CD14-positive monocyte (primary cell): ENCODE results near the gene UBE2L5. TPM values are rescaled to one million over a fixed set of nuclear protein-coding genes. Genes with fewer than 3 reads are reported as not detected.

Source experiments
- DNase-seq, 3 donors: peaks; one replicate each; pipeline ENCODE4 v3.0.0-alpha.2; 2011 to 2022
- H2AFZ ChIP-seq: 2 replicates; pipeline ENCODE4 v1.6.0; 2012; ENCODE audit warnings: mild to moderate bottlenecking, low read depth, low read length, inconsistent platforms; ENCODE audit not compliant: insufficient read depth, poor library complexity, severe bottlenecking
- H3K27ac ChIP-seq, 2 donors: 1 replicate in 1 of 2; 2 replicates in 1 of 2; pipeline ENCODE4 v1.5.1; 2012 to 2013; ENCODE audit warnings: low read length in 2 of 2, control low read depth in 1 of 2, inconsistent platforms in 1 of 2, low read depth in 1 of 2, mild to moderate bottlenecking in 1 of 2
- H3K27me3 ChIP-seq, 2 donors: one replicate each; pipeline versions ENCODE4 v1.6.0 to v1.6.1; 2011 to 2013; ENCODE audit warnings: low read length in 2 of 2; ENCODE audit not compliant: control insufficient read depth in 2 of 2, insufficient read depth in 2 of 2
- H3K36me3 ChIP-seq, 2 donors: replicated peaks in 1 of 2; 1 replicate in 1 of 2; 2 replicates in 1 of 2; pipeline versions ENCODE4 v1.5.1 to v1.6.1; 2012 to 2013; ENCODE audit warnings: low read length in 2 of 2, control low read depth in 1 of 2, inconsistent platforms in 1 of 2, mild to moderate bottlenecking in 1 of 2; ENCODE audit not compliant: insufficient read depth in 2 of 2, control insufficient read depth in 1 of 2
- H3K4me1 ChIP-seq, 2 donors: 1 replicate in 1 of 2; 2 replicates in 1 of 2; pipeline versions ENCODE4 v1.5.1 to v1.6.1; 2012 to 2013; ENCODE audit warnings: low read length in 2 of 2, control low read depth in 1 of 2, inconsistent platforms in 1 of 2, mild to moderate bottlenecking in 1 of 2, moderate library complexity in 1 of 2; ENCODE audit not compliant: insufficient read depth in 2 of 2, control insufficient read depth in 1 of 2
- H3K4me2 ChIP-seq: replicated peaks from 2 replicates; pipeline ENCODE3; 2012; ENCODE audit warnings: low read length, moderate library complexity, mild to moderate bottlenecking; ENCODE audit not compliant: poor library complexity, severe bottlenecking; ENCODE audit errors: extremely low read depth
- H3K4me3 ChIP-seq, 3 experiments: fragments of 200-600 bp in 1 of 3; sonication (generic) in 1 of 3; replicated peaks in 1 of 3; 1 replicate in 2 of 3; 2 replicates in 1 of 3; pipeline ENCODE4 v1.5.1; 2011 to 2013; ENCODE audit warnings: low read length in 3 of 3, mild to moderate bottlenecking in 3 of 3, control low read depth in 2 of 3, low read depth in 2 of 3, inconsistent platforms in 1 of 3, moderate library complexity in 1 of 3
- H3K79me2 ChIP-seq: 2 replicates; pipeline ENCODE4 v1.6.0; 2012; ENCODE audit warnings: mild to moderate bottlenecking, control low read depth, inconsistent platforms, low read length, moderate library complexity; ENCODE audit not compliant: insufficient read depth
- H3K9ac ChIP-seq: 2 replicates; pipeline ENCODE4 v1.6.0; 2017; ENCODE audit warnings: low read length, mild to moderate bottlenecking; ENCODE audit not compliant: insufficient read depth, poor library complexity, severe bottlenecking
- H3K9me3 ChIP-seq, 2 donors: replicated peaks in 1 of 2; 1 replicate in 1 of 2; 2 replicates in 1 of 2; pipeline versions ENCODE4 v1.5.1 to v1.6.1; 2012 to 2013; ENCODE audit warnings: low read length in 2 of 2, control low read depth in 1 of 2; ENCODE audit not compliant: control insufficient read depth in 1 of 2, insufficient read depth in 1 of 2
- H4K20me1 ChIP-seq: 2 replicates; pipeline ENCODE4 v1.6.0; 2012; ENCODE audit warnings: mild to moderate bottlenecking, low read length, control low read depth, moderate library complexity; ENCODE audit not compliant: insufficient read depth
- H3K27ac Mint-ChIP-seq, 7 donors: one replicate each; pipeline ENCODE4 v1.8.0; 2020; ENCODE audit warnings: mild to moderate bottlenecking in 7 of 7, mixed read lengths in 7 of 7, moderate library complexity in 6 of 7, inconsistent platforms in 2 of 7
- H3K27me3 Mint-ChIP-seq, 3 donors: one replicate each; pipeline ENCODE4 v1.8.0; 2021 to 2022; ENCODE audit warnings: low read depth in 3 of 3, mild to moderate bottlenecking in 3 of 3, mixed read lengths in 3 of 3, moderate library complexity in 3 of 3, inconsistent platforms in 1 of 3
- H3K36me3 Mint-ChIP-seq, 2 donors: one replicate each; pipeline ENCODE4 v1.8.0; 2020; ENCODE audit warnings: mixed read lengths in 2 of 2, inconsistent platforms in 1 of 2, mild to moderate bottlenecking in 1 of 2
- H3K4me1 Mint-ChIP-seq: one replicate; pipeline ENCODE4 v1.8.0; 2020; ENCODE audit warnings: mild to moderate bottlenecking, mixed read lengths
- H3K4me3 Mint-ChIP-seq, 2 donors: one replicate each; pipeline ENCODE4 v1.8.0; 2020; ENCODE audit warnings: mild to moderate bottlenecking in 2 of 2, mixed read lengths in 2 of 2, moderate library complexity in 1 of 2
- H3K9me3 Mint-ChIP-seq, 7 donors: one replicate each; pipeline ENCODE4 v1.8.0; 2020 to 2022; ENCODE audit warnings: mixed read lengths in 7 of 7, mild to moderate bottlenecking in 6 of 7, moderate library complexity in 6 of 7, inconsistent platforms in 2 of 7
- WGBS: methylation state at CpG from one replicate; pipeline ENCODE4 v1.1.5; 2013; ENCODE audit warnings: missing lambda C conversion rate; ENCODE audit not compliant: insufficient coverage; 5-methylcytosine and 5-hydroxymethylcytosine counted together
- intact Hi-C, 2 donors: fragments of 100-400 bp; cut with micrococcal nuclease; formaldehyde crosslinking; loops; one replicate each; pipeline versions ENCODE4 v1.15.0 to v1.15.1; 2023
- polyA plus RNA-seq, 3 donors: library from polyadenylated mRNA; depleted of rRNA in 1 of 3; unstranded in 2 of 3; stranded (reverse) in 1 of 3; fragments of 300-500 nt in 2 of 3; fragments of >200 nt in 1 of 3; fragmentation: Illumina TruSeq in 2 of 3; gene quantifications; 1 replicate in 2 of 3; 2 replicates in 1 of 3; pipeline ENCODE4 v1.2.3, GENCODE V29; 2012 to 2021
- TF ChIP-seq, protein P1 (sequence below): fragments of 200-600 bp; IDR thresholded peaks from one replicate; pipeline ENCODE4 v1.8.0; 2022; ENCODE audit warnings: antibody characterized with exemption, mild to moderate bottlenecking

The UBE2L5 gene
- polyA plus RNA-seq, 3 donors, result not detected

DNA sequence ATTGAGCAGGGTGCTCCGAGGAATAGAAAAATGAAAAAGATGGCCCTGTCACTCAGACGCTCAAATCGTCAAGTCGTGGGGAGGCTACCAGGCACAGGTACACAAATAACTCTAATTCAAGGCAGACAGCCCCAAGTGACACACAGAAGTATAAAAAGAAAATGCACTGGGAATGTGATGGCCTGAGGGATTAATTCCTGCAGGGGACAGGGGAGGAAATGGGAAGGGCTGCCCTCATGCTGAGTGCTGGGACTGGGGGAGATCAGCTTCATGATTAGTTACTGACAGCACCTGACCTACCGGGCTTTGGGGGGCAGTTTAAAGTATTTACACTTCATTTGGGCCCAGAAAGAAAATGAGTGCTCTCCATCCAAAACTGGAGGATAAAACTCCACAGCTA, 20.9 kb upstream of the UBE2L5 start:
- Histone ChIP-seq H3K36me3 (no peaks in the 10 kb centered on the region), H3K9ac (no peak overlapping the region), H3K4me3 (no peak overlapping the region), H3K9me3 (no peaks in the 10 kb centered on the region), H3K79me2 (no peaks in the 10 kb centered on the region), H4K20me1 (no peaks in the 10 kb centered on the region), H3K27ac (no peak overlapping the region), H3K27me3 (no peaks in the 10 kb centered on the region), H3K4me1 (no peaks in the 10 kb centered on the region), H3K4me2 (no peak overlapping the region), H2AFZ (no peak overlapping the region)
- no CpG with 5 or more reads among the region's 5 CpGs for WGBS
- intact Hi-C loops, result loop anchor here (5.0 to 10.0 kb wide), 2 partner anchors 66 to 97 kb away; partner anchors contain the start of genes HMGB1 (in 1 of the 2) and KATNAL1 (in 1 of the 2)
- no peak overlapping the region for H3K4me3 Mint-ChIP-seq
- DNase-seq, result no peak
- no peaks in the 10 kb centered on the region for H3K4me1 Mint-ChIP-seq
- no peak overlapping the region for H3K27ac Mint-ChIP-seq
- no peaks in the 10 kb centered on the region for H3K36me3 Mint-ChIP-seq
- peaks cover 0 to 2% (median 0%) of the 10 kb centered on the region in 7 donors for H3K9me3 Mint-ChIP-seq
- TF ChIP-seq, protein P1, sequence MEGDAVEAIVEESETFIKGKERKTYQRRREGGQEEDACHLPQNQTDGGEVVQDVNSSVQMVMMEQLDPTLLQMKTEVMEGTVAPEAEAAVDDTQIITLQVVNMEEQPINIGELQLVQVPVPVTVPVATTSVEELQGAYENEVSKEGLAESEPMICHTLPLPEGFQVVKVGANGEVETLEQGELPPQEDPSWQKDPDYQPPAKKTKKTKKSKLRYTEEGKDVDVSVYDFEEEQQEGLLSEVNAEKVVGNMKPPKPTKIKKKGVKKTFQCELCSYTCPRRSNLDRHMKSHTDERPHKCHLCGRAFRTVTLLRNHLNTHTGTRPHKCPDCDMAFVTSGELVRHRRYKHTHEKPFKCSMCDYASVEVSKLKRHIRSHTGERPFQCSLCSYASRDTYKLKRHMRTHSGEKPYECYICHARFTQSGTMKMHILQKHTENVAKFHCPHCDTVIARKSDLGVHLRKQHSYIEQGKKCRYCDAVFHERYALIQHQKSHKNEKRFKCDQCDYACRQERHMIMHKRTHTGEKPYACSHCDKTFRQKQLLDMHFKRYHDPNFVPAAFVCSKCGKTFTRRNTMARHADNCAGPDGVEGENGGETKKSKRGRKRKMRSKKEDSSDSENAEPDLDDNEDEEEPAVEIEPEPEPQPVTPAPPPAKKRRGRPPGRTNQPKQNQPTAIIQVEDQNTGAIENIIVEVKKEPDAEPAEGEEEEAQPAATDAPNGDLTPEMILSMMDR, result no peak
- H3K27me3 Mint-ChIP-seq, result peaks cover 0 to 1% (median 0%) of the 10 kb centered on the region in 3 donors

DNA sequence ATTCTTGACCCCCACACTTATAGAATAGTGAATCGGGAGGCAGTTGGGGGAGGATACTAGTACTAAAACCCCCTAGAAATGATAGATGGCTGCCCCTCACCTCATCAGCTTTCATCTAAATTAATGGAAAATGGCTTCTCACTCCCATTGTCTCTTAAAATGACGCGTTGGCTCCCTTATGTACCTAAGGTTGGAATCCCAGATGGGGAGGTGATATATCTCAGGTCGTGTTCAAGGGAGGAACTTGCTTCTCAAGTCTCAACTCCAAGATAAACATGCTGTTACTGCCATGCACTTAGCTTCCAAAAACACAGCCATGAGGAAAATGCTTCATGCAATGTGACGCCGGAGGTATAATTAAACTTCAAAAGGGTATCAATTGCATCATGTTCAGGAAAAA, 18.8 kb upstream of the UBE2L5 start:
- DNase-seq, result no peak
- Histone ChIP-seq H3K36me3 (no peaks in the 10 kb centered on the region), H3K27me3 (no peaks in the 10 kb centered on the region), H3K79me2 (no peaks in the 10 kb centered on the region), H4K20me1 (no peaks in the 10 kb centered on the region), H3K27ac (no peak overlapping the region), H3K4me3 (no peak overlapping the region), H3K9ac (no peak overlapping the region), H2AFZ (no peak overlapping the region), H3K9me3 (no peaks in the 10 kb centered on the region), H3K4me1 (peaks cover 4 to 7% of the 10 kb centered on the region in 2 donors), H3K4me2 (no peak overlapping the region)
- peaks cover 7% of the 10 kb centered on the region for H3K4me1 Mint-ChIP-seq
- TF ChIP-seq, protein P1, result no peak
- H3K27me3 Mint-ChIP-seq, result peaks cover 0 to 1% (median 0%) of the 10 kb centered on the region in 3 donors
- WGBS, result no CpG with 5 or more reads among the region's 6 CpGs
- H3K9me3 Mint-ChIP-seq, result peaks cover 0 to 2% (median 0%) of the 10 kb centered on the region in 7 donors
- H3K4me3 Mint-ChIP-seq, result no peak overlapping the region
- intact Hi-C loops, result loop anchor here (5.0 to 10.0 kb wide), 2 partner anchors 64 to 99 kb away; partner anchors contain the start of genes HMGB1 (in 1 of the 2) and KATNAL1 (in 1 of the 2)
- no peaks in the 10 kb centered on the region for H3K36me3 Mint-ChIP-seq
- no peak overlapping the region for H3K27ac Mint-ChIP-seq
